ENCODE measurements around the gene HEY2.
"Not testable (repeated sequence)": the region's sequence is repeated elsewhere in the genome, so short reads cannot be mapped to it uniquely, and the experiment has no call there.

The HEY2 gene

GRCh38 chr6:125773387-125774341 lies 24.2 kb downstream of the HEY2 start:
- no peak for DNase-seq (ENCODE audit: low read depth)

GRCh38 chr6:125776107-125776826 lies 26.8 kb downstream of the HEY2 start:
- DNase-seq (ENCODE audit: low read depth) = not testable (repeated sequence)

GRCh38 chr6:125779924-125780539 lies 30.6 kb downstream of the HEY2 start:
- DNase-seq (ENCODE audit: low read depth) = peak; percentile 85

GRCh38 chr6:125780540-125781313 lies 31.3 kb downstream of the HEY2 start:
- DNase-seq (ENCODE audit: low read depth) = peak; percentile 80

- peak; percentile 43 for DNase-seq (ENCODE audit: low read depth)
These were observed 32.0 kb downstream of the HEY2 start for GRCh38 chr6:125781314-125781868.

GRCh38 chr6:125784365-125784764 lies 34.9 kb downstream of the HEY2 start:
- peak; percentile 61 for DNase-seq (ENCODE audit: low read depth)

GRCh38 chr6:125787791-125788190 lies 38.4 kb downstream of the HEY2 start:
- DNase-seq (ENCODE audit: low read depth) = peak; percentile 66

- no peak for DNase-seq (ENCODE audit: low read depth)
These were observed 39.7 kb downstream of the HEY2 start for GRCh38 chr6:125789167-125789566.

- peak; percentile 61 for DNase-seq (ENCODE audit: low read depth)
These were observed 40.3 kb downstream of the HEY2 start for GRCh38 chr6:125789576-125790357.

GRCh38 chr6:125790358-125791150 lies 41.1 kb downstream of the HEY2 start, which contains the start of gene NCOA7:
Gene NCOA7, plus strand, starts transcription at chr6:125790960. Its CDS starts 24,395 bp downstream, at chr6:125815355.
- peak; percentile 79 for DNase-seq (ENCODE audit: low read depth)

- DNase-seq (ENCODE audit: low read depth) = peak; percentile 71
These were observed 41.9 kb downstream of the HEY2 start for GRCh38 chr6:125791151-125791819.

GRCh38 chr6:125791820-125792165 lies 42.4 kb downstream of the HEY2 start:
- DNase-seq (ENCODE audit: low read depth) = no peak

- no peak for DNase-seq (ENCODE audit: low read depth)
These were observed 42.7 kb downstream of the HEY2 start for GRCh38 chr6:125792172-125792571.

GRCh38 chr6:125792680-125793079 lies 43.2 kb downstream of the HEY2 start:
- DNase-seq (ENCODE audit: low read depth) = peak; percentile 77

GRCh38 chr6:125793280-125793679 lies 43.8 kb downstream of the HEY2 start:
- DNase-seq (ENCODE audit: low read depth) = no peak

GRCh38 chr6:125793863-125794262 lies 44.4 kb downstream of the HEY2 start:
- DNase-seq (ENCODE audit: low read depth) = peak; percentile 66

- peak; percentile 70 for DNase-seq (ENCODE audit: low read depth)
These were observed 45.1 kb downstream of the HEY2 start for GRCh38 chr6:125794342-125795137.

GRCh38 chr6:125795301-125795700 lies 45.9 kb downstream of the HEY2 start:
- DNase-seq (ENCODE audit: low read depth) = no peak
